ENCODE data around the gene GPC3. TPM values are rescaled to one million over a fixed set of nuclear protein-coding genes. Genes with fewer than 3 reads are reported as not detected.
A peak's percentile ranks its signal among the peaks of the same experiment; 100 is the strongest.
"Not testable (repeated sequence)": the region's sequence is repeated elsewhere in the genome, so short reads cannot be mapped to it uniquely, and the experiment has no call there.

Gene GPC3
- total RNA-seq, 1 donor from 2014 or later: 6.7 TPM

DNA sequence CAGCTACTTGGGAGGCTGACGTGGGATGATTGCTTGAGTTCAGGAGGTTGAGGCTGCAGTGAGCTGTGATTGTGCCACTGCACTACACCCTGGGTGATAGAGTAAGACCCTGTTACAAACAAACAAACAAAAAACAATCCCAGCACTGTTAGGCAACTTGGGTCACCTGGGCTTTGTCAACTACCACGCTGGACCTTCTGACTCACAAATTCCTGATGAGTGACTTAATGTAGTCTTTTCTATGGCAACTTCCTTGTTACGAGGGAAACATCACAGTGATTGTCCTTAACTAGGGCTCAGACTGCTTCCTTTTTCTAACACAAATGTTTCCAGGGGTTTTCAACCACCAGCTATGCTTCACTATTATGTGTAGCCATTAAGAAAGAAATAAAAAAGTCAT, 441.3 kb downstream of the GPC3 start:
- DNase-seq: no peak
- ATAC-seq (ENCODE audit: poor library complexity): no peak
- intact Hi-C loops (cut with DNase I): no loop called here

DNA sequence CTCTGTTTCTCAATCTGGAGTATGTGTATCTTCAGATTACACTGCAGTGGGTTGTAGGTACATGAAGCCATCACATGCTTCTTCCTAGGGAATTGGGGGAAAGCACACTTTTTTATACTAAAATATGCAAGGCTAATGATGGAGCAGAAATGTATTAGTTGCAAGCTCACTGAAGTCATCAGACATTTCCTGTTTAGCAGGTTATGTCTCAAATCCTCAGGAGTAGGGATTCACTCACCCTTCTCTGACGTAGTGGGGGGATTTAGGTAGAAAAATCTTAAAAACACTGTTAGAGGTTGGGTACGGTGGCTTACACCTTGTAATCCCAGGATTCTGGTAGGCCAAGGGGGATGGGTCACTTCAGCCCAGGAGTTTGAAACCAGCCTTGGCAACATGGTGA, 441.7 kb downstream of the GPC3 start:
- ATAC-seq (ENCODE audit: poor library complexity) (no peak), DNase-seq (no peak)
- intact Hi-C loops (cut with DNase I): no loop called here

- ATAC-seq (ENCODE audit: poor library complexity) (peak; percentile 69), DNase-seq (no peak)
- intact Hi-C loops (cut with DNase I): no loop called here
These were observed 442.9 kb downstream of the GPC3 start for GRCh38 chrX:133542476-133542875.

- intact Hi-C loops (cut with DNase I): no loop called here
- ATAC-seq (ENCODE audit: poor library complexity) (peak; percentile 38), DNase-seq (no peak)
These were observed 444.4 kb downstream of the GPC3 start for GRCh38 chrX:133541021-133541420.

DNA sequence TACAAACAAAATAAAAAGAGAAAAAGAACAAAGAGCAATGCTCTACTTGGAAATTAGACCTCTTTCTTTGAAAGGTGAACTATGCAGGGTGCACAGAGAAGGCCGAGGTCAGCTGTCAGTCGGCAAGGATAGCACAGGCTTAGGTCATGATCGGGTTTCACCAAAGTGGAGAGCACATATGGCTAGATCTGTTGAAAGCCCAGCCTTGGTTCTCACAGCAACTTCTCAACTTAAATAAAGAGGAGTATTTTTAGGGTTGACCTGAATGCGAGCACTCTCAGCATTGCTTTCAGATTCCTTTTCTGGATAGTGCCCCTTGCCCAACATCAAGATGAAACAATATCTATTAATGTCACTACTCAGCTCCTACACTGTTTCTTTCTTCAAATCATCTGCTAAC, 447.2 kb downstream of the GPC3 start:
- no peak for DNase-seq
- intact Hi-C loops (cut with DNase I): no loop called here
- ATAC-seq (ENCODE audit: poor library complexity): no peak

DNA sequence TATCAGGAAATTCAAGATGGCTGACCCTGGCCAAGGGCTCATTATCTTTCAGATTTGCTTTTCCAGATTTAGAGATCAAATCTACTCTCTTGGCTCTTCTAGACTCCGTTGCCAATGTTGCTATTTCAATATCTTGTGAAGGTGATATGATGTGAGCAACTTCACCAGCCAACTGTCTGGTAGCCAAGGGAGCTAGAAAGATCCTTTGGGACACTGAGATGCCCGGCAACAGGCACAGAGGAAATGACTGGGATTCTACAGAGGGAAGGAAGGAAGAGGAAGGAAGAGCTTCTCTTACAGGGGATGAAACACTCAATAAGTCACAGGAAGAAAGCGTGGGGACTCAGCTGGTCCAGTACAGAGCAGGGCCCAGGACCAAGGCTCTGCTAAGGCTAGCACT, 448.3 kb downstream of the GPC3 start:
- no peak for ATAC-seq (ENCODE audit: poor library complexity)
- intact Hi-C loops (cut with DNase I): no loop called here
- no peak for DNase-seq

GRCh38 chrX:133535066-133535465, 450.3 kb downstream of the GPC3 start:
- no peak for DNase-seq
- ATAC-seq (ENCODE audit: poor library complexity): no peak
- intact Hi-C loops (cut with DNase I): no loop called here

GRCh38 chrX:133534172-133534571, 451.2 kb downstream of the GPC3 start:
- ATAC-seq (ENCODE audit: poor library complexity) (no peak), DNase-seq (no peak)
- intact Hi-C loops (cut with DNase I): no loop called here

GRCh38 chrX:133533249-133533648, 452.1 kb downstream of the GPC3 start:
- ATAC-seq (ENCODE audit: poor library complexity): no peak
- intact Hi-C loops (cut with DNase I): no loop called here
- DNase-seq: no peak

- DNase-seq: no peak
- intact Hi-C loops (cut with DNase I): no loop called here
- ATAC-seq (ENCODE audit: poor library complexity): peak; percentile 49
These were observed 454.4 kb downstream of the GPC3 start for GRCh38 chrX:133530960-133531359.

GRCh38 chrX:133529578-133529977, 455.8 kb downstream of the GPC3 start:
- intact Hi-C loops (cut with DNase I): no loop called here

GRCh38 chrX:133527825-133528224, 457.6 kb downstream of the GPC3 start:
- intact Hi-C loops (cut with DNase I): no loop called here
- no peak for ATAC-seq (ENCODE audit: poor library complexity)
- no peak for DNase-seq

More at GRCh38 chrX:133529578-133529977, 455.8 kb downstream of the GPC3 start:
- DNase-seq (no peak), ATAC-seq (ENCODE audit: poor library complexity) (no peak)

GRCh38 chrX:133527415-133527814, 458.0 kb downstream of the GPC3 start:
- no peak for ATAC-seq (ENCODE audit: poor library complexity)
- intact Hi-C loops (cut with DNase I): no loop called here
- no peak for DNase-seq

GRCh38 chrX:133526773-133527172, 458.6 kb downstream of the GPC3 start:
- ATAC-seq (ENCODE audit: poor library complexity); intact Hi-C loops (cut with DNase I); DNase-seq: not testable (repeated sequence)

GRCh38 chrX:133523526-133523925, 461.9 kb downstream of the GPC3 start:
- intact Hi-C loops (cut with DNase I): no loop called here
- DNase-seq (no peak), ATAC-seq (ENCODE audit: poor library complexity) (no peak)

DNA sequence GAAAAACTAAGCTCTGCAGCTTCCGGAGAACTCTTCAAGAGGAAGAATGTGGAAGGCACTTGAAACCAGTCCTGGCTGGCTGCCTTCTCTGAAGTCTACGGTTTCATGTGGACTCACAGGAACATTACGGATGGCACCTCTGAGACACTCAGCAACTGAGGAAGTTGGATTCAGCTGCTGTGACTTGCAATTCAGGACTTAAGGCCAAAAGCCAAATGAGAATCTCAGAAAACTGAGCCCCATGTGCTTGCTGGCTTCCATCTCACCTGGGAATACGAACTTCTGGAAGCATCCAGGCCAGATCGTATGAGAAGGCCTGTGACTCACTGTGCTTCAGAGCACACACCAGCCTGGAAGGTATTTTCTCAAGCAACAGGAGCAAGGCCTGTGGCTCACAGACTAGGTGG, 462.3 kb downstream of the GPC3 start:
- intact Hi-C loops (cut with DNase I): no loop called here
- ATAC-seq (ENCODE audit: poor library complexity) (no peak), DNase-seq (no peak)

- intact Hi-C loops (cut with DNase I): no loop called here
- DNase-seq (no peak), ATAC-seq (ENCODE audit: poor library complexity) (peak; percentile 43)
These were observed 468.7 kb downstream of the GPC3 start for GRCh38 chrX:133516686-133517085.

DNA sequence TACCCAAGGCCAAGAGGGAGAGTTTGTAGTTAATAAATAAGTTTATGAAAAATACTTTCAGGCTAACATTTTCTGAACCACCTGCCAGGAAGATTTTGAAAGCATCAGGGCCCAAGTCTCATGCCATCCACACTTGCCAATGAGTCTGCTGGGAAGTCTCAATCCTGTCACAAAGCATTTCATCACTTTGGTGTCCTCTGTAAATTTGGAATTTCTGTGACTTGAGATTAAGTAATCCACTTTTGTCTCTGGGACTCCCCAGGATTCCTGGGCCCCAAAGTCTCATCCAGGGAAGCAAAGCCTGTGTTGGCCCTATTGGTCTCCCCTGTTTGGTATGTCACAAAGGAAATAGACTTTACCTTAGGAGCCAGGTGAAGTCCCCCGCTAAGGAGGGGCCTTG, 470.9 kb downstream of the GPC3 start:
- intact Hi-C loops (cut with DNase I): no loop called here
- DNase-seq: no peak
- no peak for ATAC-seq (ENCODE audit: poor library complexity)

DNA sequence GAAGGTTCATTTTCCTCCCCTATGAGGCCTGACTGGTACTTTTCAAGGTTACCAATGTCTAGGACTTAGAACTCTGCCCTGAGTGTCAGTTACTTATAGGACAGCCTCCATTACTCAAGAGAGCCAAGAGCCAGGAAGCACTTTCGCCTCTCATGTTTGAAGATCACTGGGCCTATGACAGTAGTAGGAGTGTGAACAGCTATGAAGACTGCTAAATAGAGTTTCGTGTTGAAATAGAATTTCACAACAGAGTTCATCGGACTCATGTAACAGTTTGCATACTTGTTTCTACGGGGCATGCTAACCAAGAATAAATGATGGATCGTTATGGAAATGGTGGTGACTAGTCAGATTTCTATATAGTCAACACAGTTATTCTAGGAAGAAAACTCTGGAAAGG, 472.3 kb downstream of the GPC3 start:
- intact Hi-C loops (cut with DNase I): no loop called here
- ATAC-seq (ENCODE audit: poor library complexity) (no peak), DNase-seq (no peak)

DNA sequence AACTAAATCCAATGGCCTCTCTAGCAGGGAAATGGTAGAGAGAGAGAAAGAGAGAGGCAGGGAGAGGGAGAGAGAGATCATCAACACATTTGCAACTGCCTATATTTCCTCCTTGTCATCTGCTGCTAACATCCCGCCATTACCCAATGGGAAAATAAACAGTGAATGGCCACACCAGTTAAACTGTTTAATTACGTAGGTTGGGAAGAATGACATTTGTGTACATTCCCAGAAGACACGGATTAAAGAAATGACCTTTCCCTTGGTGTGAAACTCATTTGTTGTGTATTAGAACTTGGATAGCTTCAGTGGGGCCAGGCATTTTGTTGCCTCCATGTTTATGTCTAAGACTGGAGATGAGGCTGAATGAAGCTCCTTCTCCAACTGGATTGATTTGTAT, 474.4 kb downstream of the GPC3 start:
- intact Hi-C loops (cut with DNase I): no loop called here
- ATAC-seq (ENCODE audit: poor library complexity) (no peak), DNase-seq (no peak)

DNA sequence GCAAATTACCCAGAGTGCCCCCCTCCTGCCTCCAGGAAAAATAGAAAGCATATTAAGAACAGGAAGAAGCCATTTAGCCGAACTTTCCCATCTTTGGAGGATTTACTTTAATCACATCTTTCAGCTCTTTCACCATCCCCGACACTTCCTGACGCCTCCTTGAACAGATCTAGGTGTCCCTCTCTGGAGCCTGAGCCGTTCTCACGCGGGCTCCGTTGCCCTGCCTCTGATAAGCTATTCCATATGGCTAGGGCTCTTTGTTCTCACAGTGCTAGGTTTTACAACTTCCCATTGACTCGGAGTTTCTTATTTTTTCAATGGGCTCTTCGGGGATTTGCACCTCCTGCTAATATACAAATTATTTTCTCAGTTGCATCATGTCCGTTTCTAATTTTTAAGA, 488.0 kb downstream of the GPC3 start:
- no peak for DNase-seq
- no peak for ATAC-seq (ENCODE audit: poor library complexity)
- intact Hi-C loops (cut with DNase I): no loop called here
